ENCODE results near the gene TMEM79. TPM values are rescaled to one million over a fixed set of nuclear protein-coding genes. Genes with fewer than 3 reads are reported as not detected.

Gene TMEM79
- total and polyA plus RNA-seq, 4 experiments from 2014 or later: 0.93 to 16.8 (median 11.0) TPM

DNA sequence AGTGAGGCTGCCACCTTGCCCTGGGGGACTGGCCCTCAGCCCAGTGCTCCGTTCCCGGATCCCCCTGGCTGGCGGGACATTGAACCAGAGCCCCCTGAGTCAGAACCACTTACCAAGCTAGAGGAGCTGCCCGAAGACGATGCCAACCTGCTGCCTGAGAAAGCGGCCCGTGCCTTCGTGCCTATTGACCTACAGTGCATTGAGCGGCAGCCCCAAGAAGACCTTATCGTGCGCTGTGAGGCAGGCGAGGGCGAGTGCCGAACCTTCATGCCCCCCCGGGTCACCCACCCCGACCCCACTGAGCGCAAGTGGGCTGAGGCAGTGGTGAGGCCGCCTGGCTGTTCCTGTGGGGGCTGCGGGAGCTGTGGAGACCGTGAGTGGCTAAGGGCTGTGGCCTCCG lies 1.3 kb downstream of the TMEM79 start:
- H3K36me3 ChIP-seq (ENCODE audit: insufficient read depth, low read length): peaks cover 6% of the 10 kb centered on the region
- peaks cover 29% of the 10 kb centered on the region for H3K4me1 ChIP-seq (ENCODE audit: insufficient read depth, low read length)
- peaks cover 23 to 47% (median 29%) of the 10 kb centered on the region in 4 donors for H3K4me1 Mint-ChIP-seq
- ChIA-PET CTCF (ENCODE audit: partially characterized antibody) (interaction anchor here (1.6 kb wide), 1 partner anchor 100 kb away, joined by 4 read pairs; no protein-coding TSS in a partner anchor), POLR2A (ENCODE audit: partially characterized antibody) (interaction anchor here (1.3 kb wide), 1 partner anchor 9 kb away, joined by 4 read pairs; no protein-coding TSS in a partner anchor)
- no peak overlapping the region for H3K27ac ChIP-seq (ENCODE audit: low read depth, low read length)
- H3K27ac Mint-ChIP-seq: no peak overlapping the region
- intact Hi-C loops (cut with micrococcal nuclease): no loop called here
- H3K4me3 Mint-ChIP-seq: no peak overlapping the region
- H3K4me3 ChIP-seq (ENCODE audit: low read length in 2 of 2): no peak overlapping the region
- DNase-seq: no peak
- H3K27me3 ChIP-seq (ENCODE audit: insufficient read depth, low read length): no peaks in the 10 kb centered on the region
- H3K9me3 ChIP-seq (ENCODE audit: control insufficient read depth in 1 of 2, low read length in 2 of 2): no peaks in the 10 kb centered on the region
- peaks cover 12 to 31% of the 10 kb centered on the region in 2 donors for H3K36me3 Mint-ChIP-seq
- H3K9me3 Mint-ChIP-seq: peaks cover 0 to 1% (median 0%) of the 10 kb centered on the region in 8 donors
- no peaks in the 10 kb centered on the region for H3K27me3 Mint-ChIP-seq

DNA sequence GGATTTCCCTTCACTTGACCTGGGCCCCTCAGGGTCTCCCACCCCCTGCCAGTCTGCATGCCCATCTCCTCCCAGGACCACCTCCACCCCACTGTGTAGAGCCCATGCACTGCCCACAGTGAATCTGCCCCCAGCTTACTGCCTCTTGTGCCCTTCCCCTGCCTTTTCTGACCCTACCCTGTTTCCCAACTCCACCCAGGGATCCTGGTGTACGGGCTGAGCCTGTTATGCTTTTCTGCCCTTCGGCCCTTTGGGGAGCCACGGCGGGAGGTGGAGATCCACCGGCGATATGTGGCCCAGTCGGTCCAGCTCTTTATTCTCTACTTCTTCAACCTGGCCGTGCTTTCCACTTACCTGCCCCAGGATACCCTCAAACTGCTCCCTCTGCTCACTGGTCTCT lies 1.9 kb downstream of the TMEM79 start:
- H3K4me1 ChIP-seq (ENCODE audit: insufficient read depth, low read length): peaks cover 23% of the 10 kb centered on the region
- ChIA-PET CTCF (ENCODE audit: partially characterized antibody) (interaction anchor here (1.6 kb wide), 1 partner anchor 100 kb away, joined by 4 read pairs; no protein-coding TSS in a partner anchor), POLR2A (ENCODE audit: partially characterized antibody) (interaction anchor here (1.3 kb wide), 1 partner anchor 8 kb away, joined by 4 read pairs; no protein-coding TSS in a partner anchor)
- H3K27me3 ChIP-seq (ENCODE audit: insufficient read depth, low read length): no peaks in the 10 kb centered on the region
- H3K4me3 Mint-ChIP-seq: no peak overlapping the region
- no peak for DNase-seq
- peaks cover 12 to 31% of the 10 kb centered on the region in 2 donors for H3K36me3 Mint-ChIP-seq
- no peak overlapping the region for H3K27ac ChIP-seq (ENCODE audit: low read depth, low read length)
- peaks cover 0 to 1% (median 0%) of the 10 kb centered on the region in 8 donors for H3K9me3 Mint-ChIP-seq
- H3K4me1 Mint-ChIP-seq: peaks cover 19 to 40% (median 25%) of the 10 kb centered on the region in 4 donors
- H3K9me3 ChIP-seq (ENCODE audit: control insufficient read depth in 1 of 2, low read length in 2 of 2): no peaks in the 10 kb centered on the region
- no peak overlapping the region for H3K27ac Mint-ChIP-seq
- no peak overlapping the region for H3K4me3 ChIP-seq (ENCODE audit: low read length in 2 of 2)
- intact Hi-C loops (cut with micrococcal nuclease): no loop called here
- H3K27me3 Mint-ChIP-seq: no peaks in the 10 kb centered on the region
- peaks cover 6% of the 10 kb centered on the region for H3K36me3 ChIP-seq (ENCODE audit: insufficient read depth, low read length)

DNA sequence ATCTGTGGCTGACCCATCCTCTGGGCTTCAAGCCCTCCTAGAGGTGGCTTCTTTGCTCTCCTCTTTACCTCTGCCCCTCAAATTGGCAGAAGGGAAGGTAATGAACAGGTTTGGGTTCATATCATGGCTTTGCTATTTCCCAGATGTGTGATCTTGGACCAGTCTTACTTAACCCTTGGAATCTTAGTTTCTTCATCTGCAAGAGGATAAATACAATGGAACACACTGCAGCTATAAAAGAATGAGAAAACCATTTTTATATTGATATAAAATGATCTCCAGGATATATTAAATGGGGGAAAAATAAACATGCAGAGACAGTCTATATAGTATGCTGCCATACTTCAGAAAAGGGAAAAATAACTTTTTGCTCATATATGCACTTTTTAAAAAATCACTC lies 5.7 kb downstream of the TMEM79 start:
- no peak for DNase-seq
- no peaks in the 10 kb centered on the region for H3K9me3 ChIP-seq (ENCODE audit: control insufficient read depth in 1 of 2, low read length in 2 of 2)
- intact Hi-C loops (cut with micrococcal nuclease): no loop called here
- H3K4me3 ChIP-seq (ENCODE audit: low read length in 2 of 2): no peak overlapping the region
- peaks cover 9% of the 10 kb centered on the region for H3K36me3 ChIP-seq (ENCODE audit: insufficient read depth, low read length)
- H3K27me3 ChIP-seq (ENCODE audit: insufficient read depth, low read length): no peaks in the 10 kb centered on the region
- ChIA-PET CTCF (ENCODE audit: partially characterized antibody) (no interaction called here), POLR2A (ENCODE audit: partially characterized antibody) (no interaction called here)
- H3K4me1 ChIP-seq (ENCODE audit: insufficient read depth, low read length): peaks cover 6% of the 10 kb centered on the region
- H3K27ac Mint-ChIP-seq: peak overlapping the region in 2 of 7 donors; percentile 27 to 38
- no peak overlapping the region for H3K27ac ChIP-seq (ENCODE audit: low read depth, low read length)
- H3K4me1 Mint-ChIP-seq: peaks cover 8 to 16% (median 14%) of the 10 kb centered on the region in 4 donors
- no peaks in the 10 kb centered on the region for H3K27me3 Mint-ChIP-seq
- peaks cover 0 to under 1% (median 0%) of the 10 kb centered on the region in 8 donors for H3K9me3 Mint-ChIP-seq
- H3K36me3 Mint-ChIP-seq: peaks cover 12 to 26% of the 10 kb centered on the region in 2 donors
- H3K4me3 Mint-ChIP-seq: no peak overlapping the region

DNA sequence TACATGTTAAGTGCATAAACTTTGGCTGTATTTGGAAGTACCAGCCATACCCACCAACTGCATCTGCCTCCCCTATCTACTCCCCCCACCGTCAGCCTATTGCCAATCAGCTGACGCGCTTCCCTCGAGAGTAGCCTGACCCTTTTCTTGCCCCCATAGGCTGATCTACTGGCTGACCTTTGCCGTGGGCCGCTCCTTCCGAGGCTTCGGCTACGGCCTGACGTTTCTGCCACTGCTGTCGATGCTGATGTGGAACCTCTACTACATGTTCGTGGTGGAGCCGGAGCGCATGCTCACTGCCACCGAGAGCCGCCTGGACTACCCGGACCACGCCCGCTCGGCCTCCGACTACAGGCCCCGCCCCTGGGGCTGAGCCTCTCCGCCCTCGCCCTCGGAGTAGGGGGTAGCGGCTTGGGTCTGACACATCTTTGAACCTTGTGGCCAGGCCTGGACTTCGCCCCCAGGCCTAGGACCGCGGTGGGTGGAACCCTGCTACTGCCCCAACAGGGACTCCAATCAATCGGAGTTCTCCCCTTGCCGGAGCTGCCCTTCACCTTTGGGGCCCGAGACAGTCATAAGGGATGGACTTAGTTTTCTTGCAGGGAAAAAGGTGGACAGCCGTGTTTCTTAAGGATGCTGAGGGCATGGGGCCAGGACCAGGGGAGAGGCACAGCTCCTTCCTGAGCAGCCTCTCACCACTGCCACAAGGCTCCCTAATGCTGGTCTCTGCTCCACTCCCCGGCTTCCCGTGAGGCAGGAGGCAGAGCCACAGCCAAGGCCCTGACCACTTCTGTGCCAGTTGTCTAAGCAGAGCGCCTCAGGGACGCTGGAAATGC lies 7.3 kb downstream of the TMEM79 start:
- ChIA-PET POLR2A (ENCODE audit: partially characterized antibody) (interaction anchor here (1.3 kb wide), 1 partner anchor 9 kb away, joined by 6 read pairs; the partner anchor contains the start of gene SMG5), CTCF (ENCODE audit: partially characterized antibody) (no interaction called here)
- no peaks in the 10 kb centered on the region for H3K9me3 ChIP-seq (ENCODE audit: control insufficient read depth in 1 of 2, low read length in 2 of 2)
- Mint-ChIP-seq H3K27me3 (no peaks in the 10 kb centered on the region), H3K4me1 (peaks cover 14 to 26% (median 17%) of the 10 kb centered on the region in 4 donors), H3K36me3 (peaks cover 12 to 27% of the 10 kb centered on the region in 2 donors), H3K9me3 (no peaks in the 10 kb centered on the region), H3K27ac (peak overlapping the region in 2 of 7 donors; percentile 55 to 75), H3K4me3 (no peak overlapping the region)
- H3K4me3 ChIP-seq (ENCODE audit: low read length in 2 of 2): no peak overlapping the region
- H3K36me3 ChIP-seq (ENCODE audit: insufficient read depth, low read length): peaks cover 9% of the 10 kb centered on the region
- H3K27me3 ChIP-seq (ENCODE audit: insufficient read depth, low read length): no peaks in the 10 kb centered on the region
- intact Hi-C loops (cut with micrococcal nuclease): no loop called here
- peaks cover 17% of the 10 kb centered on the region for H3K4me1 ChIP-seq (ENCODE audit: insufficient read depth, low read length)
- H3K27ac ChIP-seq (ENCODE audit: low read depth, low read length): no peak overlapping the region
- no peak for DNase-seq

DNA sequence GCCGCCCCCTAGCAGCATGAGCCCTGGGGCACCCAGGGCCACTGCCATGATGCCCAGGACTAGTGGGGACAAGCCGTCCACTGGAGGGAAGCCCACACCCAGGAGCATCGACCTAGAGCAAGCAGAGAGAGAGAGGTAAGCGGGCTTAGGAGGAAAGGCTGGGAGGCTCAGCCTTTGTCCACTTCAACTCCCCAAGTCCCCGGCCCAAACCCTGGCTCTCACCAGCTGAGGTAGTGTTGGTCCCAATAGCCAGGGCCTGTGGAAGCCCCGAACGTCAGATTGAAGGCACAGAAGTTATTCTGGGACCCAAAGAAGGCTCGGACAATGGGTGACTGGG lies 8.9 kb downstream of the TMEM79 start:
- Histone ChIP-seq H3K4me3 (ENCODE audit: low read length in 2 of 2) (no peak overlapping the region), H3K27me3 (ENCODE audit: insufficient read depth, low read length) (no peaks in the 10 kb centered on the region), H3K4me1 (ENCODE audit: insufficient read depth, low read length) (peaks cover 17% of the 10 kb centered on the region), H3K36me3 (ENCODE audit: insufficient read depth, low read length) (peaks cover 9% of the 10 kb centered on the region), H3K27ac (ENCODE audit: low read depth, low read length) (no peak overlapping the region), H3K9me3 (ENCODE audit: control insufficient read depth in 1 of 2, low read length in 2 of 2) (no peaks in the 10 kb centered on the region)
- peaks cover 12 to 27% of the 10 kb centered on the region in 2 donors for H3K36me3 Mint-ChIP-seq
- CTCF ChIA-PET (ENCODE audit: partially characterized antibody): interaction anchor here (0.9 kb wide), 1 partner anchor 227 kb away, joined by 3 read pairs; no protein-coding TSS in a partner anchor
- DNase-seq: no peak
- H3K9me3 Mint-ChIP-seq: no peaks in the 10 kb centered on the region
- H3K4me3 Mint-ChIP-seq: peak overlapping the region in 4 of 8 donors; percentile 30 to 54 (median 46)
- H3K27me3 Mint-ChIP-seq: no peaks in the 10 kb centered on the region
- H3K27ac Mint-ChIP-seq: peak overlapping the region in 2 of 7 donors; percentile 6 to 37
- intact Hi-C loops (cut with micrococcal nuclease): no loop called here
- POLR2A ChIA-PET (ENCODE audit: partially characterized antibody): interaction anchor here (3.2 kb wide), 1 partner anchor 10 kb away, joined by 50 read pairs; the partner anchor contains the start of genes SMG5 and TMEM79
- H3K4me1 Mint-ChIP-seq: peaks cover 14 to 26% (median 17%) of the 10 kb centered on the region in 4 donors

DNA sequence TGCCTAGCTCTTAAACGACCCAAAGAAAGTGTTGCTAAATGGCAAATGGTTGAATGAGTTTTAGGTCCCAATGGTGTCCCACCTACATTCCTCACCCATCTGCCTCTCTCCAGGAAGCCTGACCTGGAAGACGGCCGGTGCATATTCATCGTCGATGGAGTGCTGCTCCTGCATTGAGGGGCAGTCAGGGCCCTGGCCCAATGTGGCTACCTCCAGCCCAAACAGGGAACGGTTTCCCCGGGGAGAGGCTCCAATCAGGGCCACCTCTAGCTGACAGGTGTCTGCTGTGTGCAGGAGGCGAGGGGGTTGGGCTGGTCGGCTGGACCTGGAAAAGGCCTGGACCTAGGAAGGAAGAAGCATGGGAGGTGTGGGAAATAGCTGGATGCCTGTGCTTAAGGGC lies 9.8 kb downstream of the TMEM79 start:
- no peak overlapping the region for H3K27ac ChIP-seq (ENCODE audit: low read depth, low read length)
- intact Hi-C loops (cut with micrococcal nuclease): no loop called here
- Mint-ChIP-seq H3K4me1 (peaks cover 14 to 26% (median 17%) of the 10 kb centered on the region in 4 donors), H3K9me3 (no peaks in the 10 kb centered on the region), H3K27ac (no peak overlapping the region), H3K36me3 (peaks cover 9 to 22% of the 10 kb centered on the region in 2 donors), H3K27me3 (no peaks in the 10 kb centered on the region), H3K4me3 (peak overlapping the region in 2 of 8 donors; percentile 53 to 90)
- no peaks in the 10 kb centered on the region for H3K9me3 ChIP-seq (ENCODE audit: control insufficient read depth in 1 of 2, low read length in 2 of 2)
- ChIA-PET CTCF (ENCODE audit: partially characterized antibody) (interaction anchor here (0.9 kb wide), 1 partner anchor 227 kb away, joined by 3 read pairs; no protein-coding TSS in a partner anchor), POLR2A (ENCODE audit: partially characterized antibody) (interaction anchor here (1.4 to 3.2 kb wide), 2 partner anchors 8 to 11 kb away, joined by 4 to 50 read pairs; partner anchors contain the start of genes SMG5 and TMEM79)
- no peaks in the 10 kb centered on the region for H3K27me3 ChIP-seq (ENCODE audit: insufficient read depth, low read length)
- no peak for DNase-seq
- no peak overlapping the region for H3K4me3 ChIP-seq (ENCODE audit: low read length in 2 of 2)
- peaks cover 17% of the 10 kb centered on the region for H3K4me1 ChIP-seq (ENCODE audit: insufficient read depth, low read length)
- H3K36me3 ChIP-seq (ENCODE audit: insufficient read depth, low read length): peaks cover 4% of the 10 kb centered on the region

DNA sequence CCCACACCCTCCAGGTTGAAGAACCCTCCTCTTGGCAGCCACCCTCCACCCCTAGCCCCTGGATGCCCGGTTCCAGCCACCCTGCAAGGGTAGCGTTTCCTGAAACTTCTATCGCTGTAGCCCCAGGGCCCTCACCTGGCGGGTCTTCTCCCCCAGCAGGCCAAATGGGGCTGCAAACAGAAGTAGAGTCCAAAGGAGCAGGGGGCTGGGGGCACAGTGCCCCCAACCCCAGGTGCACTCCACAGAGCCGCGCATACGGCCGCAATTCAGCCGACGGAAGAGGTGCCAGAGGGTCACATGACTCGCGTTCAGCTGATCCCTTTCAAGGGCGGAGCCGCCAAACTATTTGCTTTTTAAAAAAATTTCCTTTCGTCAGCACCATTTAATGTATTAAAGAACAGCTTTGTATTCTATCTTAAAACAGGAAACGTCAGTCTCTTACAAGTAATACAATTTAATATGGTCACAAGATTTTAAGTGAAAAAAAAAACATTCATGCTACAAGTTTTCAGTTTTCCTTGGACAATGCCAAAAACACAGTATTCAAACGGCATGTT lies 11.3 kb downstream of the TMEM79 start, which contains the start of gene GLMP:
Gene GLMP, minus strand, starts transcription at position 289 of the 557 bp plus-strand sequence. Its CDS starts 34 bp downstream, at position 255.
- peak; percentile 55 to 64 (median 59) for DNase-seq
- Histone ChIP-seq H3K27ac (ENCODE audit: low read depth, low read length) (peak within 1 kb of the TSS; percentile 65), H3K27me3 (ENCODE audit: insufficient read depth, low read length) (no peaks in the 10 kb centered on the region), H3K9me3 (ENCODE audit: control insufficient read depth in 1 of 2, low read length in 2 of 2) (no peaks in the 10 kb centered on the region), H3K4me3 (ENCODE audit: low read length in 2 of 2) (peak within 1 kb of the TSS; percentile 77 to 83), H3K4me1 (ENCODE audit: insufficient read depth, low read length) (peaks cover 17% of the 10 kb centered on the region), H3K36me3 (ENCODE audit: insufficient read depth, low read length) (peaks cover 3% of the 10 kb centered on the region)
- ChIA-PET CTCF (ENCODE audit: partially characterized antibody) (no interaction called here), POLR2A (ENCODE audit: partially characterized antibody) (interaction anchor here (0.5 to 3.2 kb wide), 7 partner anchors 10 to 304 kb away, joined by 3 to 50 read pairs (median 3); partner anchors contain the start of genes CCT3, SMG5, TMEM79 and TSACC)
- peaks cover 0 to 13% of the 10 kb centered on the region in 2 donors for H3K36me3 Mint-ChIP-seq
- intact Hi-C loops (cut with micrococcal nuclease): no loop called here
- peak within 1 kb of the TSS; percentile 89 to 95 (median 92) for H3K4me3 Mint-ChIP-seq
- H3K9me3 Mint-ChIP-seq: no peaks in the 10 kb centered on the region
- peaks cover 14 to 26% (median 17%) of the 10 kb centered on the region in 4 donors for H3K4me1 Mint-ChIP-seq
- peak within 1 kb of the TSS; percentile 18 to 91 (median 88) for H3K27ac Mint-ChIP-seq
- H3K27me3 Mint-ChIP-seq: no peaks in the 10 kb centered on the region
